HG03342 (cell line): ENCODE data around the gene AKAP6.

ENCODE experiments used
- ATAC-seq: cut with Tn5 transposase; IDR thresholded peaks from one replicate; pipeline ENCODE4 v1.9.1; 2021; ENCODE audit warnings: mild to moderate bottlenecking, moderate library complexity; ENCODE audit not compliant: unreplicated experiment

AKAP6 gene

DNA sequence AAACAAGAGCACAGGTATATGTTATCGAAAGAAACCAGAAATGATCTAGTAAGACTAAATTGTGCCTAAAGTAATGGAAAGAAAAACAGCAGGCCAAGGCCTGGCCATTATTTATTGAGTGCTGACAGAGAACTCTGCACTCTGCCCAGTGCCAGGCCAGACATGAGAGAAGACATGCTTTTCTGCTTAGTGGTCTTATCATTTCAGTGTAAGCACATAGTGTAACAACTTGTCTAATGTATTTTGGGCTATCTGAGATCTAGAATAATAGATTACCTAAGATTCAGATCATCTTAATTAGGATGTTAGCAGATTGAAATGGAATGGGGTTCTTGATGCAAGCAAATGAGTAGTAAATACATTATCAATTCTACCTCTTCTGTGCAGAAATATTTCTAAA is 278.3 kb downstream of the AKAP6 start:
- no peak for ATAC-seq

DNA sequence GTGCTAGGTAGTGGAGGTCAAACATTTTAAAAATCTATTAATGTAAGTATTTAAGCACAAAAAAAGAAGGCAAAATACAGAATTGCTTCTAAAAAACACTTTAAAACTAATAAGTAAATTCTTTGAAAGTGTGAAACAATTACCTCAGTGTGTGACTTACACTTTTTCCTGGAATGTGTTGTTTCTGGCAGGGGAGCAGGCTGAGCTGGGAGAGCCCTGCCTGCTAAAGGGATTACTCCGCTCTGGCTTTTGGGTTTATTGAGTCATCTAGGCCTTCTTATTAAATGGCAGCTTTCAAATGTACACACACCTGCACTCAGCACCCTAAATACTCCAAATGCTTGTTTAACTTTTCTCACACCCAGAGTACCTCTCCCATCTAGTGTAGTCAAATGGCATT is 279.8 kb downstream of the AKAP6 start:
- no peak for ATAC-seq

DNA sequence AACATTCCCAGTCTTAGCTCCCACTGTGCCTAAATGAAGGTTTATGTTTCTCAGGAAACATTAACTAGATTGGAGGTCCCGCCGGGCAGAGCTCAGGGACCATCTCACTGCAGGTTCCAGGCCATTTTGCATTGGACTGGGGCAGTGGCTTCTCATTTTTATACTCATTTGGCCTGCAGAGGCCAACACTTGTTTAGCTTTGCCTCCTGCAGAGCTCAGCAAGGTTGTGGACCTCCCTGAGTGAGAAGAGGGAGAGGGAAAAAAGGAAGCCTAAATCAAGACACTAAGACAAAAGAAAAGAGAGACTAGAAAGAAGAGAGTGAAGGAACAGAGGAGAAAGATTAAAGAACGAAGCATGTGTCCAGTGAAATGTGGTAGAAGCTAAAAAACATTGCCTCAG is 280.3 kb downstream of the AKAP6 start:
- ATAC-seq, result no peak

DNA sequence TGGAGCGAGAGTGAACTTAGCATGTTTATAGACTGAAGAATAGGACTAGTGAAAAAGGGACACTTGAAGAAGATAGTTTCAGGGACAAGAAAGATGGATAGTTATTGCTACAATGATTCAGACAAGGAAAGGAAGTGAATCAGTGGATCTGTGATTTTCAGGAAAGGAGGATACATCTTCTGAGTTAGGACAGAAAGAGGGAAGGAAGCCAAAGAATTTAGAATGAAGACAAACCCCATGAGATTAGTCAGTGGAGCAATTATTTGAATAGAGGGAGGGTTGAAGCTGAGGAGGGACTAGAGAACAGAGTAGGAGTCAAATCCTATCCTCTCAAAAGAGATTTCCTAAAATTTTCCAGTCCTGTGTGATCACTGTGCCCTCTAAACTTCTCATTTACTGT is 282.7 kb downstream of the AKAP6 start:
- no peak for ATAC-seq

DNA sequence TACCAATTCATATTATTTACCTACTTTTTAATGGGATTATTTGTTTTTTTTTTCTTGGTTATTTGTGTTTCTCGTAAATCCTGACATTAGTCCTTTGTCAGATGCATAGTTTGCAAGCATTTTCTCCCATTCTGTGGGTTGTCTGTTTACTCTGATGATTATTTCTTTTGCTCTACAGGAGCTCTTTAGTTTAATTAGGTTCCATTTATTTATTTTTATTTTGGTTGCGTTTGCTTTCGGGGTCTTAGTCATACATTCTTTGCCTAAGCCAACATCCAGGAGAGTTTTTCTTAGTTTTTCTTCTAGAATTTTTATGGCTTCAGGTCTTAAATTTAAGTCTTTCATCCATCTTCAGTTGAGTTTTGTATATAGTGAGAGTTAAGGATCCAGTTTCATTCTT is 289.9 kb downstream of the AKAP6 start:
- ATAC-seq, result no peak

DNA sequence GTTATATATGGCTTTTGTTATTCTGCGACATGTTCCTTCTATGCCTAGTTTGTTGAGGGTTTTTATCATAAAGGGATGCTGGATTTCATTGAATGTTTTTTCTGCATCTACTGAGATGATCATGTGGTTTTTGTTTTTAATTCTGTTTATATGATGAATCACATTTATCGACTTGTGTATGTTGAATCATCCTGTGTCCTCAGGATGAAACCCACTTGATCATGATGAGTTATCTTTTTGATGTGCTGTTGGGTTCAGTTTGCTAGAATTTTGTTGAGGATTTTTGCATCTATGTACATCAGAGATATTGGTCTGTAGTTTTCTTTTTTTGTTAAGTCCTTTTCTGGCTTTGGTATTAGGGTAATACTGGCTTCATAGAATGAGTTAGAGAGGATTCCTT is 291.2 kb downstream of the AKAP6 start:
- ATAC-seq, result no peak

DNA sequence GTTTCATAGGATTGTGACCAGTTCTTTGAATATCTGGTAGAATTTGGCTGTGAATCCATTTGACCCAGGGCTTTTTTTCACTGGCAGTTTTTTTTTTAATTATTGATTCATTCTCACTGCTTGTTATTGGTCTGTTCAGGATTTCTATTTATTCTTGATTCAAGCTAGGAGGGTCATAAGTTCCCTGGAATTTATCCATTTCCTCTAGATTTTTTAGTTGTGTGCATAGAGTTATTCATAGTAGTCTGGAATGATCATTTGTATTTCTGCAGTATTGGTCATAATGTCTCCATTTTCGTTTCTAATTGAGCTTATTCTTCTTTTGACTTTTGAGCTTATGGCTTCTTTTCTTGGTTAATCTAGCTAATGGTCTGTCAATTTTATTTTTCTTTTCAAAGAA is 291.6 kb downstream of the AKAP6 start:
- no peak for ATAC-seq

DNA sequence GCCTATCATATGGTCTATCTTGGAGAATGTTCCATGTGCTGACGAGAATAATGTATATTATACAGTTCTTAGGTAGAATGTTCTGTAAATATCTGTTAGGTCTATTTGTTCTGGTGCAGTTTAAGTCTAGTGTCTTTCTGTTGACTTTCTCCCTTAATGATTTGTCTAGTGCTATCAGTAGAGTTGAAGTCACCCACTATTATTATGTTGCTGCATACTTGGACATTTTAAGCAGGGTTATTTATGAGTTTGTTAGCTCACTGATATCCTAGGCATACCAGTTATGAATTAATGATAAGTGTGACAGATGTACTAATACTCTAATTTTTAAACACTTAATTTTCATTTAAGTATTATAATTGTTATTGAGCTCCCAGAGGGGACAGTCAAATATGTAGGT is 292.5 kb downstream of the AKAP6 start:
- ATAC-seq, result no peak

DNA sequence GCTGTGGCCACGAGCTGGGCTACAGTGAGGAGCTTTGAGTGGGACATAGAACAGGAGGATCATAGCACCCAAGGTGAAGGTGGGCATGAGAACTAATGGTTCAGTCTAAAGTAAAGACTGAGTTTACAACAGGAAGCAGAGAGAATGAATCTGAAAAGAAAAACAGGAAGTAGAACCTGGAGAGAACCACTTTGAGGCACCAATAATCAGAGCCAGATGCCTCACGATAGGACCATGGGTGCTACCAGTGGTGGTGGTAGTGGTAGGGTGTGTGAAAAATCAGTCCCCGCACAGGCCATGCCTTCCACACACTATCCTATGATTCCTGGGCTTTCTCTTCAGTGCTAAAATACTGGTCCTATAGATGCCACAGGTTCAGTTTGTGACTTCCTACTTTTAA is 293.6 kb downstream of the AKAP6 start:
- no peak for ATAC-seq

DNA sequence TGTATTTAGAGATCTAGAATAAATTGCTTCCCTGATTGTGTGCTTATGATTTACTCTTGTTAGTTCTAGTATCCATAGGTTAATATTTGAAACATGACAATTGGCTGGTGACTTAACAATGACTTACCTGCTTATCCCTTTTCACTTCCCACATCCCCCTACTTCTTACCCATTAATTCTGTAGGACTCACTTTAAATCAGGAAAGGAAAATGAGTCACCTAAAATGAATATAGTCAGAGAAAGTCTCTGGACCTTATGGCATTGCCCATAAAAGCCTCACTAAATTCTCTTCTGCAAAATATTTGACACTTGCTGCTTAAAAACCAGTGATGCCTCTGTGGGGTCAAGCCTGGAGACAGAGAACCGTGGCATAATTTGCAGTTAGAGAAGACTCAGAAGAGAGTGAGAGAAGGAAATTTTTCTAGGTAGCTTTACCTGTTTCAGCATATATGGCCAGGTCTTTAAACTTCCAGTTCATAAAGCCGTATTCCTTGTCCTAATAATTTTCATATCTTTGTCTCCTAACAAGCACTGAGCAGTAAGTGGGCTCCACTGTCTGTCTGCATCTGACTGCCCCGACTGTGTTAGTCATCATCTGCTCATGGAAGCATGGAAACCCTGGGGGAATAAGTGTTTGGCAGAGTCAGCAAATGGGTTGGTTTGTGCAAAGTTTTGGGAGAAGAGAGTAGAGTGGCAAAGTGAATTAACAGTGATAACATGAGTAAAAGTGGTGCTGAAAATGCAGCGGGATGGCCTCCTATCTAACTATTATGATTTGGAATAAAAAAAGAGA is 294.4 kb downstream of the AKAP6 start:
- no peak for ATAC-seq

DNA sequence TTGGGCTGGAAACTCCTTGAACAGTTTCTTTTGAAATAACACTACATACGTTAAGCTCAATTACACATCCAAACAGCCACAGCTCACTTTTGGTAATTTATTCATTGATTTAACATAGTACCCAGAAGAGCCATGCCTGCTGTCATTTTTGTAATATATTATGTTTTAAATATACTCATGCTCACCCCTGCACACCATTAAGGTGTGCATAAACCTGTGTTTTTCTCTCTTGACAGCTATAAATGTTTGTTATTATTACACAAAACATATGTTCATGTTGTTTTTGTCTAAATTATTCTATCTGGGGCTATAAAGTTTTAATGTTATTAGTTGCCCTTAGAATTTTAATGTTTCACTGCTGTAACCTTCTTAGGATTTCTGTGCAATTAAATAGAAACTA is 296.1 kb downstream of the AKAP6 start:
- no peak for ATAC-seq

DNA sequence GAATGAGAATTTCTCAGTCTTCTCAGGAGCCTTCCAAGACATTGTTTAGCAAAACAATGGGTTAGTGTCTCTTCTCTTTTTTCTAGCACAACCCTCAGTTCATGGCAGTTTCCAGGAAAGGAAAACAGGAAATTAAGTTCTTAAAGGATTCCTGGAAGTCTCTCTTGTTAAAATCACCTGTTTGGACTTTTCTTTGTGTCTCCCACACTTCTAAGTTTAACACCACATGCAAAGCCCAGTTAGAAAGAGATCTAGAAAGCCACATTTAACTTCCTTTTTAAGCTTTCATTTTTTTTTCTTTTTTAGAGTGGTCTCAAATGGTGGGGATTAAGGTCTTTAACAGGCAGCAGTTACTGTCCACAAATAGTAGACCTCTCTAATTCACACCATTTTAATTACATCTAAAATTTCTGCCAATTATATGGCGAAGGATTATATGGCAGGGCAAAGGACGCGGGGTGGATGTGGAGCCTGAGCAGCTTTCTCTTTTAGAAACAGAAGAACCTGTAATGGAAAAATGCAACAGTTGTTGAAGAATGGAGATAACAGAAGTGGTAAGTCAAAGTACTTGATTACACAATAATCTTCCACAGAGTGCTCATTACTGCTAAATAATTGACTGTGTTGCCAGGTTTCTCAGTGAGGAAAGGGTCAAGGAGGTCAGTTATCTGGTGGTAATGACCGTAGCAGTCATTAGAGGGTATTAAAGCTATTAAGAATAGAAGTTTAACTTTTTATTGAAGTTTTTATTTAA is 298.6 kb downstream of the AKAP6 start:
- ATAC-seq, result no peak

DNA sequence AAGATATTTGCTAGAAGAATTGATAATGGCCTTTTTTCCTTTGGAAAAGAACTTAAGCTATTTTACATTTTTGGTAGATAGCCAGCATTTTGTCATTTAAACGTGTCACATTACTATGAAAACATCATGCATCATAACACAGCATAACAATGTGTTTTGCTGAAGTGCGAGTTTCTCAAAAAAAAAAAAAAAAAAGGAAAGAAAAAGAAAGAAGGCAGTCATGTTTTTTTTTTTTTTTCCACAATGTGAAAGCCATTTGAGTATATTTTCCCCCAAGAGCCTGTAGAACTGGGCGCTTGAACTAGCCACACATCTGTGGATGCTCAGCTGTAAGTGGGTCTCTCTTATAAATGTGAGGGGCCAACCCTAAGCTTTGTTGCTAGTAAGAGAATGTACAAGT is 300.1 kb downstream of the AKAP6 start:
- no peak for ATAC-seq

DNA sequence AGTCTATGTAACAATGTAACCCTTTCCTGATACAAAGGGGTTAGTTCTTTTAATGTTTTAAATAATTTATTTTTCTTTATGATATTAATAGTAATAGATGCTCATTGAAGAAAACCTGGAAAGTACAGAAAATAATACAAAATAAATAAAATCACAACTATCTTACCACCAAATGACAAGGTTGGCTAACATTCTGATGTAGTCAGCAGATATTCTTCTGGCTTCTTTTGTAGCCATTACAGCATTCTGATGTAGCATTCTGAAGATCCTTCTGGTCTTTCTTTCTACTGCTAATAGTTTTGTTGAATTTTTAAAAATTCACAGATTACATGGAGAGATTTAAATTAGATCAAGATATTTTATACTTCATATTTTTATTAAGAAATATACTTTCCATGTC is 301.6 kb downstream of the AKAP6 start:
- ATAC-seq, result no peak

DNA sequence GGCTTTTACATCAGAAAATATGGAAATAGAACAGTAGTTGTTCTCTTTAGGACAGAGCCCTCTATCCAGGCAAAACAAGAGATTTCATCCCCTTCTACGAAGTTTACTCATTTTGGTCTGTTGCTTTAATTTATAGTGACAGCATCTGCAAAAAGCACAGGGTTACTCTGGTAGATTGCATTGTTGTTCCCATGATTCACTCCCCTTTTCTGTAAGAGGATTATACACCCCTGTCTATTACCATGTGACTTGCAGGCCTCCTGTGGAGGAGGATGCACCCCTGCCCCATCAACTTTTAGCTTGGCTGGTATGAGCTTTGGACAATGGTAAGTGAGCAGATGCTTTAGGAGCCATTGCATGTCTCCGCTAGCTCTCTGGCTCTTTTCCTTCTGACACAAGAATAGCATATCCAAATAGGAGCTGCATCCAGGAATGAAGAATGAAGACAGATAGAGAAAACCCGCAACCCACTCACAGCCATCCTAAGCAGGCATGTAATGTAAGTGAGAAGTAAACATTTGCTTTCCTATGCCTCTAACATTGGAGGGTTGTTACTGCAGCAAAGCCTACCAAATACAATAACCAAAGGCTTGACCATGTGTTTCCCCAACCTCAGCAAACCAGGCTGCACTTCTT is 304.2 kb downstream of the AKAP6 start:
- ATAC-seq, result no peak

DNA sequence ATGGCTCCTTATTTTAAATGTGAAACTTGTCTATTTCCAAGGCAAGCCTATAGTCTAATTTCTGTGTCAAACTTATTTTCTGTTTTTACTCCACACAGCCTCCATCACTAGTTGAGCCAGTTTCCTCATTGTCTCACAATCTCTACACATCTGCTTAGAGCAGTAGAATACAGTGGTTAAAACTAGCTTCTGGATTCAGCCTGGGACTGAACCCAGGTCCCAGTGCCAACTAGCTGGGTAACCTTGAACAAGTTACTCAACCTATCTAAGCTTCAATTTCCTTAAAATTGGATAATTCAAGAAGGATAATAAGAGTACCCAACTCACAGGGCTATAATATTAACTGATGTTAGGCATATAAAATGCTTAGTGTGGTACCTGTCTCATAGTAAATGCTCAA is 304.8 kb downstream of the AKAP6 start:
- ATAC-seq, result no peak

DNA sequence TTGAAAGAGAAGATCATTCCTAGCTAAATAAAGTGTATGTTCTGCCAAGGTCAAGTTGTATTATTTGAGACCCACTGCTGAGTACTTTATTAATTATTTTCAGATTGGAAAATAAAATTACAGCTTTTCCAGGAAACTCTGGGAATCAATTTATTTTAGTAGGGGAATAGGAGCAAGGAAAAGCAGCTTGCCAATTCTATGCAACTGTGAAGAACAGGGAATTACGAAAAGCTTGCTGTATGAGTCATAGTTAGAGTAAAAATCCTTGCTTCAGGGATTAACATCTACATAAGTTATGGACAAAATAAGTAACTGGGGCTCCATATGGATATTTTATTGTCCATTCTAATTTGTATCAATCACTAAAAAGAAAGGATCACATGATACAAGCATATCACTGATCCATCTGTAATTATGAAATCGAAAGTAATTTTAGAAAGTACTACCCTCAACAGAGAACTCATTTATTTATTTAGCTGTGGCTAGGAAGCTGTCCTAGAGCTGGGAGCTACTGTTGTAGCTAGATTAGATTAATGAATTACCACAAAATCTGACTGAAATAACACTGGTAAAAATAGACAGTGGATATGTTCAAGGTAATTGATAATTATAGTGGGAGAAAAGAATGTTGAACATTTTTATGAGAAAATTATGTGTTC is 306.1 kb downstream of the AKAP6 start:
- ATAC-seq, result no peak

DNA sequence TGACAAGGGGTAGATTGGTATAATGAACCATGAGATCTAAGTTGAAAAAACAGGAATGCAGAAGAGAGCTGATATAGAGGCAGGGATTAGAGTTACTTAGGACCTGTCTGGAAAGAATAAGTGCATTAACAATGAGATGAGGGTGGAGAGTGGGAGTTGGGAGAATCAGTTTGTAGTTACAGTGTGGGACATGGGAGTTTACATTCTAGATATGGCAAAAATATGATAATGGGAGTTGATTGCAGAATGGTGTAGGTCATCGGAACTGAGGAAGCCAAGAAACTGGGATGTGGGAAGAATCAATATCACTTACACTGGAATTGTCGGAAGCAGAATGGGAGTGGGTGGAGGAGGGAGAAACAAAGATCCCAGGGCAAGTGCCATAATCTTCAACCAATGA is 308.5 kb downstream of the AKAP6 start:
- ATAC-seq, result no peak

DNA sequence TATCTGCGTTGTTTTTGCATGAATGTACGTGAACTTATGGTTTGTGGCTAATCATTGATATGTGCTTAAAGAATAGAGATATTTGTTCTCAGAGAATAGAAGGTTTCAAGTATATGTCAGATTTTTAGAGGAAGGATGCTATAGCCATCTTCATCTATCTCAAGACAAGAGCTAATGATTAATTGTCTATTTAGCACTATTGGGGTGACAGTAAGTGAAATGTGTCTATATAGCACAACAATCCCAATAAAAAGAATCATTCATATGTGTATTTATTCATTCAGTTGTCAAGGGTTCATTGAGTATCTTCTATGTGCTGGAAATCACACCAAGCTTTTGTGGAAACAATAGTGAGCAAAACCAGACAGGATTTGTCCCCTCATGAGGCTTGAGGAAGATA is 310.1 kb downstream of the AKAP6 start:
- no peak for ATAC-seq

DNA sequence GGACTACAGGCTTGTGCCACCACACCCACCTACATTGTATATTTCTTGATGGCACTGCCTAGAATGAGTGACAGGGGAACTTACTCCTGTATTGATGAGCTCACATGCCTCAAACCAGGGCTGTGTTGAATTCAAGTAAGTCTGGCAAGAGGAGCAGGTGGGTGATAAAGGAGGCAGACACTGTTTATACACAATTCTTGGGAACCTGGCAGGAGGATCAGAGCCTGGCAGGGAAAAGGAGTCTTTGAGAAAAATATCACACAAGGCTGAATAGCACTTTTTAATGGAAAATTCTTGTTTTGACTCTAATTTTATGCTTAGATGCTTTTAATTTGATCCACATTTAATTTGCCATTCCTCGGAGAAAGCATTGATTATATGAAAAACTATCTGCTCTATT is 316.5 kb downstream of the AKAP6 start:
- ATAC-seq, result no peak

DNA sequence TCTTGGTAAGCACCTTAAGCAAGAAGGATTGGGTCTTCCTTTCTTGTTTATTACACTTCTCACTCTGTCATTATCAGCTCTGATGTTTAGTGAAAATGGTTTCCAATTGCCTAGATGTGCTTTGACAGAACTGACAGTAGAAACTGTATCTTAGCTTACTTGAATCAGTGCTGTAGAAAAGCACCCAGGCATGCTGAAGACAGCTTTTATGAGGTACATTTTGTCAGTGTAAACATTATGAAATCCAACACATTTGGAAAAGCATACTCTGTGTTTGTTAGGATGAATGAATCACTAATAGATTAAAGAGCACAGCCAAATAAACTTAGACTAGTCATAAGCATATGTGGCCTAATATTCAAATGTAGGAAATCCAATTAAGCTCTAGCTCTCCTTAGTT is 319.3 kb downstream of the AKAP6 start:
- ATAC-seq, result no peak

DNA sequence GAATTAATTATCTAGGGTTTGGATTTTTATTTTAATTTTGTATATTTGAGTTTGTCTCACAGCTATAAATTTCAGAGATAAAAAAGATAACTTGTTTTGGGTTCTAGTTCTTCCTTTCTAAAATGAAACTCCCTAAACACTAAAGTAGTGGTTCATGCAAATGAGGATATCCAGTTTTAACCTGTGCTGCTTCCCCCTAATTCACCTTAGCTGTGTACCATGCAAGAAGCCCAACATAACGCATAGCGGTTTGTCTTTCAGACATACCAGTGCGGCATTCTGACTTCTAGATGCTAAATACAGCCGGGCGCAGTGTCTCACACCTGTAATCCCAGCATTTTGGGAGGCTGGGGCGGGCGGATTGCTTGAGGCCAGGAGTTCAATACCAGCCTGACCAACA is 320.9 kb downstream of the AKAP6 start:
- no peak for ATAC-seq
